ENCODE measurements around the gene CCDC33.

GRCh38 chr15:74306781-74307217 is 70.7 kb downstream of the CCDC33 start:
- no peak for TF ChIP-seq CTCF (IDR thresholded peaks at IDR 0.05; ENCODE audit: low read depth, low read length, poor library complexity, severe bottlenecking)
- TF ChIP-seq EZH2phosphoT487 (IDR thresholded peaks at IDR 0.05; ENCODE audit: borderline replicate concordance, low read length), result no peak

Data from DOHH2 (cell line).